DOHH2 (cell line): ENCODE results near the gene PREX1.

Experiments
- EZH2phosphoT487 ChIP-seq: fragments of 200-600 bp; sonication (generic); IDR thresholded peaks from 2 replicates; pipeline ENCODE4 v1.6.1; 2017; ENCODE audit warnings: borderline replicate concordance, mild to moderate bottlenecking, antibody characterized with exemption, low read length, moderate library complexity, mixed read lengths
- TF ChIP-seq, protein P1 (sequence below): fragments of 200-600 bp; sonication (generic); IDR thresholded peaks from one replicate; pipeline ENCODE4 v1.5.1; 2014; ENCODE audit warnings: antibody characterized with exemption, mild to moderate bottlenecking, low read depth, low read length; ENCODE audit not compliant: poor library complexity, severe bottlenecking

DNA sequence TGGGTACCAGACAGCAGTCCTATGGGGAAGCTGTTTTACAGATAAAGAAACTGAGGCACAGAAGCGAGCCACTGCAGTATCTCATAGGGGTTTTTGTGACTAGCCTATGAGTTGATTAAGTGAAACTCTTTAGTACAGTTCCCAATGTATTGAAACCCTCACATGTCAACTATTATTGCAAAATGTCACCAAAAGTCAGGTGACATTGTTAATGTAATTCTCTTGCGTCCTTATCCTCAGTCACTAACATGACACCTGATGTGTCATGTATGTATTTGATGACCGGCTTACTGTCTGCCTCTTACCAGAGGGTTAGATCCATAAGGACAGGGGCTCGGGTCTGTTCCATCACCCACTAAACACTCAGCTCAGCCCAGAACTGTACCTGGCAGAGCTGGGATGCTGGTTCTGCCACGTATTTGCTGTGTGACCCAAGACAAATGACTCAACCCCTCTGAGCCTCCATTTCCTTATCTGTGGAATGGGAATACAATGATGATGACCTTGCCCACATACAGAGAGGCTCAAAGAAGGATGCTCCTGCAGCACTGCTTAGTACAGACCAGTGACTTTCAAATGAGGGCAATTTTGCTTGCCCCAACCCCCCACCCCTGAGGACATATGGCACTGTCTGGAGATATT is 32.9 kb downstream of the PREX1 start:
- TF ChIP-seq, protein P1, sequence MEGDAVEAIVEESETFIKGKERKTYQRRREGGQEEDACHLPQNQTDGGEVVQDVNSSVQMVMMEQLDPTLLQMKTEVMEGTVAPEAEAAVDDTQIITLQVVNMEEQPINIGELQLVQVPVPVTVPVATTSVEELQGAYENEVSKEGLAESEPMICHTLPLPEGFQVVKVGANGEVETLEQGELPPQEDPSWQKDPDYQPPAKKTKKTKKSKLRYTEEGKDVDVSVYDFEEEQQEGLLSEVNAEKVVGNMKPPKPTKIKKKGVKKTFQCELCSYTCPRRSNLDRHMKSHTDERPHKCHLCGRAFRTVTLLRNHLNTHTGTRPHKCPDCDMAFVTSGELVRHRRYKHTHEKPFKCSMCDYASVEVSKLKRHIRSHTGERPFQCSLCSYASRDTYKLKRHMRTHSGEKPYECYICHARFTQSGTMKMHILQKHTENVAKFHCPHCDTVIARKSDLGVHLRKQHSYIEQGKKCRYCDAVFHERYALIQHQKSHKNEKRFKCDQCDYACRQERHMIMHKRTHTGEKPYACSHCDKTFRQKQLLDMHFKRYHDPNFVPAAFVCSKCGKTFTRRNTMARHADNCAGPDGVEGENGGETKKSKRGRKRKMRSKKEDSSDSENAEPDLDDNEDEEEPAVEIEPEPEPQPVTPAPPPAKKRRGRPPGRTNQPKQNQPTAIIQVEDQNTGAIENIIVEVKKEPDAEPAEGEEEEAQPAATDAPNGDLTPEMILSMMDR = no peak
- no peak for TF ChIP-seq EZH2phosphoT487
